Fibroblast of the aortic adventitia (primary cell): ENCODE measurements around the gene GSG1L. TPM values are rescaled to one million over a fixed set of nuclear protein-coding genes. Genes with fewer than 3 reads are reported as not detected.

Experiments used
- DNase-seq: peaks from one replicate; pipeline ENCODE4 v3.0.0-alpha.2; 2010; ENCODE audit warnings: low read depth
- H3K4me3 ChIP-seq: 2 replicates; pipeline ENCODE4 v1.5.1; 2011; ENCODE audit warnings: low read depth, mild to moderate bottlenecking, control low read depth, low read length, moderate library complexity
- CTCF ChIP-seq: IDR thresholded peaks from 2 replicates; pipeline ENCODE4 v1.5.1; 2011; ENCODE audit warnings: mild to moderate bottlenecking, low read length, control low read depth, inconsistent platforms; ENCODE audit not compliant: insufficient read depth
- total RNA-seq: library from RNA; depleted of rRNA; stranded (reverse); fragments of >200 nt; gene quantifications from 2 replicates; pipeline ENCODE4 v1.2.3, GENCODE V29; 2012; ENCODE audit warnings: low replicate concordance

Gene GSG1L
- total RNA-seq, 1 donor = not detected

GRCh38 chr16:27978876-27979275 lies 84.6 kb downstream of the GSG1L start:
- TF ChIP-seq CTCF = no peak
- DNase-seq = no peak
- H3K4me3 ChIP-seq = no peak overlapping the region

- DNase-seq = peak; percentile 20
- TF ChIP-seq CTCF = no peak
- H3K4me3 ChIP-seq = no peak overlapping the region
Observed at GRCh38 chr16:27977966-27978365, 85.5 kb downstream of the GSG1L start.

- DNase-seq = no peak
- no peak for TF ChIP-seq CTCF
- no peak overlapping the region for H3K4me3 ChIP-seq
Observed at GRCh38 chr16:27976990-27977389, 86.5 kb downstream of the GSG1L start.

- no peak for TF ChIP-seq CTCF
- no peak overlapping the region for H3K4me3 ChIP-seq
- DNase-seq = no peak
Observed at GRCh38 chr16:27974896-27975540, 88.5 kb downstream of the GSG1L start.

GRCh38 chr16:27973678-27974077 lies 89.8 kb downstream of the GSG1L start:
- DNase-seq = no peak
- no peak for TF ChIP-seq CTCF
- no peak overlapping the region for H3K4me3 ChIP-seq

- DNase-seq = peak; percentile 20
- no peak overlapping the region for H3K4me3 ChIP-seq
- peak; percentile 45 for TF ChIP-seq CTCF
Observed at GRCh38 chr16:27972500-27972899, 91.0 kb downstream of the GSG1L start.

- TF ChIP-seq CTCF = no peak
- peak; percentile 22 for DNase-seq
- H3K4me3 ChIP-seq = no peak overlapping the region
Observed at GRCh38 chr16:27969574-27969973, 93.9 kb downstream of the GSG1L start.
